Hepatic stellate cell (primary cell): ENCODE measurements around the gene STAC3.

Experiments used
- DNase-seq: peaks from one replicate; pipeline ENCODE4 v3.0.0; 2011; ENCODE audit warnings: low spot score

STAC3 gene

DNA sequence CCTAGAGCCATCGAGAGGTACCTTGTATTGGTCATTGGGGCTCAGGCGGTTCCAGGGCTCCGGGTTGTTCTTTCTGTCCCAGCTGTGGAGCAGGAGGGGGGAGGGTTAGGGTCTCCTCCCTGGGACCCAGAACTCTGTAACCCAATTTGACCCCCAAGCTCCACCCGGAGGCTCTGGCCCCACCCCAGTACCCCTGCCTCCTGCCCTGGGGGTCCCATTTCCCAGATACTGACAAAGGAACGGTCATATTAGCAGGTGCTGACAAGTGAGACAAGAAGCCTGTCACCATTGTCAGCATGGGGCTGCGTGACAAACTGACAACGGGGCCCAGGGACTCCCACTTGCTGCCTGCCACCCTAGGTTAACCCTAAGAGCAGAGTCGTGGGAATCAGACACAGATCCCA, 15.3 kb downstream of the STAC3 start:
- DNase-seq, result no peak

- peak; percentile 84 for DNase-seq
Observed at GRCh38 chr12:57235017-57235727, 15.8 kb downstream of the STAC3 start.

- no peak for DNase-seq
Observed at GRCh38 chr12:57234571-57235016, 16.4 kb downstream of the STAC3 start.

GRCh38 chr12:57234233-57234570, 16.8 kb downstream of the STAC3 start:
- DNase-seq, result no peak

- peak; percentile 79 for DNase-seq
Observed at GRCh38 chr12:57233357-57234232, 17.4 kb downstream of the STAC3 start.

GRCh38 chr12:57232156-57232756, 18.7 kb downstream of the STAC3 start:
- DNase-seq, result no peak

GRCh38 chr12:57231276-57232021, 19.5 kb downstream of the STAC3 start:
- DNase-seq, result no peak

DNA sequence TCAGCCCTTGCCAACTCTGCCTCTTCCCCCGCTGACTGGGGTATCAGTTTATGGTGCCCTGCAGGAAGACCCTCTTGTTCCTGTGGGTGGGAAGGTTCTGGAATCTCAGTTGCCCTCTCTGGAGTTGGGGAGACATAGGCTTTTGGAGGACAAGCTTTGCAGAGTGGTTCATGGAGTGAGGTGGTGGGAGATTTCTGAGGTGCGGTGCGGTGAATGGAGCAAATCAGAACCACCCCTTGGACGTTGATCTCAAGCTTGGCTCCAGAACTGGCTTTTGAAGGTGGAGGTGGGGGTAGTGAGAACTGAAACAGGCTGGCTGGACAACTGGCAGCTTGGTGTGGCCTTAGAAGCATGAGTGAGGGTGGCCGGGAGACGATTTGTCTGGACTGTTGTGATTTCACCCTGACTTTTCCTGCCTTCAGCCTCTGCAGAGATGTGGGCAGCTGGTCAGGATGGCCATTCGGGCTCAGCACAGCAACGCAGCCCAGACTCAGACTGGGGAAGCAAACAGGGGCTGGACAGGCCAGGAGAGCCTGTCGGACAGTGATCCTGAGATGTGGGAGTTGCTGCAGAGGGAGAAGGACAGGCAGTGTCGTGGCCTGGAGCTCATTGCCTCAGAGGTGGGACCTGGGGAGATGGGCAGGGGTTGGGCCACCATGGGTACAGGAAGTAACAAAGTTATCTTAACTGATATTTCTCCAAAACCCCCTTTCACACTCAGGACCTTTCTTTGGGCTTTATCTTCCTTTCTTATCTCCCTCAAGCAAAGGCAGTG, 20.4 kb downstream of the STAC3 start:
- no peak for DNase-seq

DNA sequence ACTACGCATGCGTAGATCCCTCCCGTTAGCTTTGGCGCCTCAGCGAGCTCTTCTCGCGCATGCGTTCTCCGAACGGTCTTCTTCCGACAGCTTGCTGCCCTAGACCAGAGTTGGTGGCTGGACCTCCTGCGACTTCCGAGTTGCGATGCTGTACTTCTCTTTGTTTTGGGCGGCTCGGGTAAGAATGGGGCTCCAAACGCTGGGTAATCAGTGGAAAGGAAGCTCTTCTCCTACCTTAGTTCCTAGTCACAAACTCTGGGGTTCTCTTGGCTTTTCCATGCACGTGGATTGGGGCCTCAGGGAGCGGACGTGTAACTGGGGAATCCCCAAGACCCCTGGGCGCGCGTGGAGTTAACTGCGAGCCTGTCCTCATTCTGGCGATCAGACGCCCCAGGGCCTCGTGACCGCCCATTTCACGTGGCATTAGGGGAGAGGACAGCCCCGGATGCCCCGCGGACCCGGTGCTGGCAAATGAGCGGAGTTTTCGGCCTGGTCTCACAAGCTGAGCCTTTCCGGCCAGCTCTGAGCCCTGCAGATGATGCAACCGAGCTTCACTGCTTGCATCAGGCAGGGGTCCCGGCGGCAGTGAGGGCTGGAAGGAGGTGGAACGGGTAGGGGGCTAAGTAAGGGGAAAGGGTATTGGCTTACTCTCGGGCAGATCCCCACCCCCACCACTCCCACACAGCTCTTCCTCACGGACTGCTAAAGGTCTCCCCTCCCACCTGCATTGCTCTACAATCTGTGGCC, 21.2 kb downstream of the STAC3 start, which contains the start of gene SHMT2:
TSS of gene SHMT2 (plus strand) at position 78 of the 747 bp plus-strand sequence. CDS start at position 146, 68 bp downstream.
- peak; percentile 100 for DNase-seq

DNA sequence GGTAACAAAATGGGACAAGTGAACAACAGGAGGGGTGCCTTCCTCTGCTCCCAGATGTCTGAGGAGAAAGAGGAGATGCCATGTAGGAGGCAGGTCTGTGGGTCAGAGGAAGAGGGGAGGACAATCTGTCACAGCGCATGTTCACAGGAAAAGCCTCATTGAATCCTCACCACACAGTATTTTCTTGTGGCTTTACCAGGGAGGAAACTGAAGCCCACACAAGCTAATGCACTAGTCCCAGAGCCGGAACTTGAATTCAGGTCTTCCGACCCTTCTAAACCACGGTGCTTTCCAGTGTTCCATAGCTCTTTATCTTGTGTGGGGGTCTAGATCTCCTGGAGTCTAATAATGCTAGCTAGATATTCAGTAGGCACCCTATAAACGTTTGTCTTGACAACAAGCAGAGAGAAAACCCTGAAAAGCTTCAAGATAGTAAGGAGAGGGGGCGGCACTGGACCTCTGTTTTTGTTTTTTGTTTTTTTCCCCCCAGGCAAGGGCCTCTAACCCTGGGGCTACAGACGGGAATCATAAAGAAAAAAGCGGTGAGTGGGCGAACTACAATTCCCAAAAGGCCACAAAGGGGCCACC, 21.8 kb downstream of the STAC3 start:
- no peak for DNase-seq

- no peak for DNase-seq
Observed at GRCh38 chr12:57227315-57228115, 23.5 kb downstream of the STAC3 start.

DNA sequence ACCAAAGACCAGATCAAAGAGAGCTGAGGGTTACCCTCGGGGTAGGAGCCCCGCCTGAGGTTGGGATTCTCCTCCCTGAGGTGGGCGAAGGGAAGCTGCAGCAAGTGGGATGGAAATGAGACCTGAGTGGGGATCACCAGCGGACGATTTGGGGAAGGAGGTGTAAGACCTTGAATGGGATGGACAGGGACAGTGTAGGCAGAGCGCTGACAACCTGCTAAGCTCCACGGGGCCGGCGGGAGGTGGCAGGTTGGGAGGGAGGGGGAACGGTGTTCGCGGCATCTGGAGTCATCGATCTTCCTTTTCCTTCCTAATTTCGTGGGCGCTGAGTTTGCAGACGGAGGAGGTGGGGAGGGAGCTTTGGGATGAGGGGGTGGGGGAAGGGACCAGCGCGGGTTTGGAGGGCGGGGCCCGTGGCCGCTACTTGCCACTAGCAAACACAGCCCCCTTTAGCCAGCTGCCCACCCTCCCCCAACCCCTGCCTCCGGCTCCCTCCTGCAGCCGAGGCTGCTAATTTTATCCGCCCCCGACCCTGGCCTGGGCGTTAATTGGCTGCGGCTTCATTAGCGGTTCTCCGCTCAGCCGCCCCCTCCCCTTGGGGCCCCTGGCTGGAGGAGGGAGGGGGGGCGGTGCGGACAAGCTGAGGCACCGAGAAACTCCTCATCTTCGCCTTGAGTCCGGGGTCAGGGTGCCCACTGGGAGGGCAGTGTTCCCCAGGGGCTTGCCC, 24.2 kb downstream of the STAC3 start:
- no peak for DNase-seq

- DNase-seq, result no peak
Observed at GRCh38 chr12:57225680-57226210, 25.2 kb downstream of the STAC3 start.

- no peak for DNase-seq
Observed at GRCh38 chr12:57224973-57225679, 25.9 kb downstream of the STAC3 start.

GRCh38 chr12:57224278-57224972, 26.6 kb downstream of the STAC3 start:
- DNase-seq, result no peak

DNA sequence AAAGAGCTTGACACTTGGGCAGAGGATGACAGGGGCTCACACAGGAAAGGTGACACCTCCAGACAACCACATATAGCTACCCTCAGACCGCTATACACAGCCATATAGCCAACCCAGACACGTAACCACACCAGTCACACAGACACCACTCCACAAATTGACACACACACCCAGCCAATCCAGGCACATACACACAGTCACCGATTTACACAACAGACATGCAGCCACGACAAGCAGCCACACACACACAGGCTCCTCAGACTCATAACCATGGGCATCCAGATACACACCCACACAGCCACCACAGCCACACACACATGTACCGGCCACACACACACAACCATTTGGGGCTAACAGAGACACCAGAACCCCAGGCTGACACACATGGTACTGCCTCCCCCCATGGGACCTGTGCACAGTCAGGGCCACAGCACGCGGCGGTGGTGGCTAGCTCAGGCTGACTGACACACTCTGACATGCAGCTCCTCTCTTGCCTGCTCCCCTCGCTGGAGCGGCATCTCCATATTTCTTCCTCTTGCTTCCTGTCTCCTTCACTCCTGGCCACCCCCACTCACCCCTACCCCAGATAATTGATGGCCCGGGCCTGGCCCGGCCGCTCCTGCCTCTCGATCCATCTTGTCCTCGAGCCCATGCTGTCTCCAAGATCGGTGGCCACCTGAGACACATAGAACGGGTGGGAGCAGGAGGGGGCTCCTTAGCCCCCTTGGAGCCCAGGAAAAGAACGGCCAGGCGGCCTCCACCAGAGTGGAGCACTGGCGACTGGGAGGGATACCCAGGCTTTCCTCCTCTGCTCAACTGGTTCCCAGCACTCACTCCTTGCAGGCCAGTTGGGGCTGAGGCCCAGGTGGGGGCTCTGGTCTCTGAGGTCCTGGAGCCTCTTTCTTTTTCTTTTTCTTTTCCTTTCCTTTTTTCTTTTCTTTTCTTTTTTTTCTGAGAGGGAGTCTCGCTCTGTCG, 27.5 kb downstream of the STAC3 start:
- no peak for DNase-seq
